H9 (cell line): Measurements from ENCODE around the gene ZBTB7A. TPM values are rescaled to one million over a fixed set of nuclear protein-coding genes. Genes with fewer than 3 reads are reported as not detected.

Experiments used
- DNase-seq: peaks from one replicate; pipeline ENCODE4 v3.0.0-alpha.2; 2017
- H2AFZ ChIP-seq: one replicate; pipeline ENCODE4 v1.6.1; 2013; ENCODE audit warnings: mild to moderate bottlenecking, low read length, control low read depth, moderate library complexity
- H2AK5ac ChIP-seq: 2 replicates; pipeline ENCODE4 v1.6.1; 2013; ENCODE audit warnings: low read length, control low read depth, mixed read lengths; ENCODE audit not compliant: insufficient read length
- H2BK120ac ChIP-seq: one replicate; pipeline ENCODE4 v1.6.1; 2013; ENCODE audit warnings: low read depth, mild to moderate bottlenecking, low read length, control low read depth, inconsistent platforms; ENCODE audit not compliant: poor library complexity, severe bottlenecking
- H2BK12ac ChIP-seq: 2 replicates; pipeline ENCODE4 v1.6.1; 2013; ENCODE audit warnings: low read length, control low read depth, mixed read lengths, low read depth; ENCODE audit not compliant: insufficient read length
- H2BK15ac ChIP-seq: 2 replicates; pipeline ENCODE4 v1.6.1; 2013; ENCODE audit warnings: low read depth, low read length, control low read depth
- H2BK20ac ChIP-seq: one replicate; pipeline ENCODE4 v1.6.1; 2013; ENCODE audit warnings: low read depth, mild to moderate bottlenecking, low read length, control low read depth, inconsistent platforms; ENCODE audit not compliant: poor library complexity, severe bottlenecking
- H2BK5ac ChIP-seq: 2 replicates; pipeline ENCODE4 v1.6.1; 2013; ENCODE audit warnings: low read length, control low read depth, mixed read lengths; ENCODE audit not compliant: insufficient read length
- H3K14ac ChIP-seq: 2 replicates; pipeline ENCODE4 v1.6.1; 2013; ENCODE audit warnings: low read length, control low read depth; ENCODE audit not compliant: insufficient read depth
- H3K18ac ChIP-seq: 2 replicates; pipeline ENCODE4 v1.6.1; 2013; ENCODE audit warnings: low read depth, mild to moderate bottlenecking, mixed read lengths, low read length, control low read depth; ENCODE audit not compliant: insufficient read length
- H3K23ac ChIP-seq: 2 replicates; pipeline ENCODE4 v1.6.1; 2013; ENCODE audit warnings: low read length, control low read depth, mixed read lengths, low read depth; ENCODE audit not compliant: insufficient read length
- H3K23me2 ChIP-seq: 2 replicates; pipeline ENCODE4 v1.6.1; 2013; ENCODE audit warnings: low read depth, mild to moderate bottlenecking, mixed read lengths, low read length, control low read depth; ENCODE audit not compliant: insufficient read length, poor library complexity, severe bottlenecking
- H3K27ac ChIP-seq: 2 replicates; pipeline ENCODE4 v1.5.1; 2013; ENCODE audit warnings: low read length, control low read depth, mixed read lengths, low read depth; ENCODE audit not compliant: insufficient read length
- H3K27me3 ChIP-seq: 2 replicates; pipeline ENCODE4 v1.6.1; 2013; ENCODE audit warnings: low read length, control low read depth, inconsistent platforms; ENCODE audit not compliant: insufficient read depth
- H3K4ac ChIP-seq: 2 replicates; pipeline ENCODE4 v1.6.1; 2013; ENCODE audit warnings: low read depth, mild to moderate bottlenecking, control low read depth, inconsistent platforms, low read length, moderate library complexity
- H3K4me1 ChIP-seq: 2 replicates; pipeline ENCODE4 v1.6.1; 2013; ENCODE audit warnings: low read length, control low read depth, inconsistent platforms; ENCODE audit not compliant: insufficient read depth
- H3K4me2 ChIP-seq: 2 replicates; pipeline ENCODE4 v1.6.1; 2013; ENCODE audit warnings: low read length, control low read depth, mixed read lengths; ENCODE audit not compliant: insufficient read length, insufficient read depth
- H3K56ac ChIP-seq: 2 replicates; pipeline ENCODE4 v1.6.1; 2013; ENCODE audit warnings: low read depth, mild to moderate bottlenecking, mixed read lengths, low read length, control low read depth; ENCODE audit not compliant: insufficient read length
- H3K79me1 ChIP-seq: 2 replicates; pipeline ENCODE4 v1.6.1; 2013; ENCODE audit warnings: low read depth, mild to moderate bottlenecking, moderate library complexity, low read length, control low read depth, inconsistent platforms; ENCODE audit not compliant: insufficient read depth, poor library complexity, severe bottlenecking
- H3K79me2 ChIP-seq: 2 replicates; pipeline ENCODE4 v1.6.1; 2013; ENCODE audit warnings: low read length, control low read depth, inconsistent platforms; ENCODE audit not compliant: insufficient read depth
- H3K9ac ChIP-seq: 2 replicates; pipeline ENCODE4 v1.6.1; 2013; ENCODE audit warnings: low read length, control low read depth, mixed read lengths; ENCODE audit not compliant: insufficient read length; ENCODE audit errors: extremely low read depth
- H3K9me3 ChIP-seq: one replicate; pipeline ENCODE4 v1.6.1; 2013; ENCODE audit warnings: low read depth, low read length, inconsistent platforms; ENCODE audit not compliant: control insufficient read depth
- H3T11ph ChIP-seq: one replicate; pipeline ENCODE4 v1.6.1; 2013; ENCODE audit warnings: mild to moderate bottlenecking, low read length, control low read depth, inconsistent platforms
- H4K20me1 ChIP-seq: one replicate; pipeline ENCODE4 v1.6.1; 2013; ENCODE audit not compliant: control insufficient read depth, insufficient read length, insufficient read depth
- H4K5ac ChIP-seq: 2 replicates; pipeline ENCODE4 v1.6.1; 2013; ENCODE audit warnings: low read depth, mild to moderate bottlenecking, mixed read lengths, low read length, control low read depth; ENCODE audit not compliant: insufficient read length
- H4K8ac ChIP-seq: replicated peaks from 2 replicates; pipeline ENCODE4 v1.6.1; 2013; ENCODE audit warnings: low read length, control low read depth, mixed read lengths, low read depth; ENCODE audit not compliant: insufficient read length
- H4K91ac ChIP-seq: 2 replicates; pipeline ENCODE4 v1.6.1; 2013; ENCODE audit warnings: low read depth, mild to moderate bottlenecking, moderate library complexity, mixed read lengths, low read length, control low read depth; ENCODE audit not compliant: insufficient read length
- H3K27ac Mint-ChIP-seq, 3 experiments: 2 replicates in 2 of 3; 3 replicates in 1 of 3; pipeline ENCODE4 v1.8.0; 2020 to 2021; ENCODE audit warnings: mixed read lengths in 3 of 3, mild to moderate bottlenecking in 1 of 3, moderate library complexity in 1 of 3
- H3K27me3 Mint-ChIP-seq: 2 replicates; pipeline ENCODE4 v1.8.0; 2021; ENCODE audit warnings: low read depth, mild to moderate bottlenecking, moderate library complexity, mixed read lengths
- H3K36me3 Mint-ChIP-seq, 3 experiments: 2 replicates in 2 of 3; 3 replicates in 1 of 3; pipeline ENCODE4 v1.8.0; 2020 to 2021; ENCODE audit warnings: low read depth in 3 of 3, mixed read lengths in 3 of 3; ENCODE audit not compliant: insufficient read depth in 1 of 3
- H3K4me1 Mint-ChIP-seq, 2 experiments: 2 replicates each; pipeline ENCODE4 v1.8.0; 2020; ENCODE audit warnings: mixed read lengths in 2 of 2
- H3K4me3 Mint-ChIP-seq, 2 experiments: 2 replicates in 1 of 2; 3 replicates in 1 of 2; pipeline ENCODE4 v1.8.0; 2020 to 2021; ENCODE audit warnings: mild to moderate bottlenecking in 2 of 2, mixed read lengths in 2 of 2, moderate library complexity in 1 of 2
- H3K9me3 Mint-ChIP-seq, 2 experiments: 2 replicates in 1 of 2; 3 replicates in 1 of 2; pipeline ENCODE4 v1.8.0; 2020; ENCODE audit warnings: mild to moderate bottlenecking in 2 of 2, mixed read lengths in 2 of 2, moderate library complexity in 1 of 2
- CTCF ChIP-seq: fragments of 200-600 bp; sonication (generic); conservative IDR thresholded peaks from 3 replicates; pipeline ENCODE4 v1.8.0; 2021; ENCODE audit warnings: antibody characterized with exemption, mild to moderate bottlenecking
- WGBS: extraction: QIAGEN DNeasy Blood & Tissue Kit; methylation state at CpG from one replicate; pipeline ENCODE4 v1.1.7; 2013; ENCODE audit warnings: missing lambda C conversion rate, low lambda C conversion rate, mixed read lengths; ENCODE audit not compliant: insufficient read length; ENCODE audit errors: extremely low coverage; 5-methylcytosine and 5-hydroxymethylcytosine counted together
- total RNA-seq: library from RNA; stranded (reverse); gene quantifications from 2 replicates; pipeline ENCODE4 v1.2.1, GENCODE V29; 2021

Gene ZBTB7A
- total RNA-seq, 1 experiment from 2014 or later = 24.9 TPM

DNA sequence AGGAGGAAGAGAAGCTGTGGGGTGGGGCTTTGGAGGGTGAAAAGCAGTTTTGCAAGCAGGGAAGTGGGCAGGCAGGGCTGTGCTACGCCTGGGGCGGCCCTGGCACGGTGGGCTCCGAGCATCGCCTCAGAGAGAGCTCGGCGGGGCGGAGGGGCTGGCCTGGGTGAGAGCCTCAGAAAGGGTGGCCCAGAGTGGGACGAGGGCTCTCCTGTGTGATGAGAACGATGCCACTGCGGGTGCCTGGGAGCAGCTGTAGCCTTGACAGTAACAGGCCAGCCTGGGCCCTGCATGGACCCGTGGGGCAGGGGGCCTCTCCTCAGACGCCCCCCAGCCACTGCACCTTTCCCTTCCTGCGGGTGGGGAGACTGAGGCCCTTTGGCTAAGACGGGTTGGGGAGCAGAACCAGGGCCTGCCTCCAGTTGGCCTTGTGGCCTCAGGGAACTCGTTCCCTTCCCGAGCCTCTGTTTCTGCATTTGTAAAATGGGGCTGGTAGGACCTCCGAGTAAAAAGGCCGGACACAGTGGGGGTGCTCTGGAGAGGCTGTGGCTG is 31.6 kb downstream of the ZBTB7A start:
- H2BK12ac ChIP-seq = no peak overlapping the region
- WGBS = no CpG with 5 or more reads among the region's 19 CpGs
- H3K23me2 ChIP-seq = no peaks in the 10 kb centered on the region
- H3K23ac ChIP-seq = no peak overlapping the region
- Mint-ChIP-seq H3K4me3 (no peak overlapping the region), H3K4me1 (no peaks in the 10 kb centered on the region), H3K36me3 (peaks cover 6 to 17% (median 15%) of the 10 kb centered on the region in 3 experiments; a peak in 6 of 7 replicates), H3K9me3 (no peaks in the 10 kb centered on the region), H3K27me3 (no peaks in the 10 kb centered on the region), H3K27ac (peak overlapping the region in 2 of 3 experiments; percentile 21 to 68; a peak in 3 of 7 replicates)
- H3K79me1 ChIP-seq = no peaks in the 10 kb centered on the region
- no peaks in the 10 kb centered on the region for H3K79me2 ChIP-seq
- H3K4ac ChIP-seq = no peak overlapping the region
- no peaks in the 10 kb centered on the region for H4K20me1 ChIP-seq
- no peaks in the 10 kb centered on the region for H3K27me3 ChIP-seq
- no peak overlapping the region for H4K91ac ChIP-seq
- TF ChIP-seq CTCF = no peak
- no peak overlapping the region for H4K8ac ChIP-seq
- no peak overlapping the region for H2BK120ac ChIP-seq
- H3K9ac ChIP-seq = no peak overlapping the region
- no peaks in the 10 kb centered on the region for H3K4me1 ChIP-seq
- H3K56ac ChIP-seq = no peak overlapping the region
- H3K18ac ChIP-seq = no peak overlapping the region
- H3K14ac ChIP-seq = no peak overlapping the region
- DNase-seq = no peak
- peaks cover 8% of the 10 kb centered on the region for H3K9me3 ChIP-seq
- H3T11ph ChIP-seq = no peak overlapping the region
- no peak overlapping the region for H2BK15ac ChIP-seq
- H4K5ac ChIP-seq = no peak overlapping the region
- no peak overlapping the region for H3K4me2 ChIP-seq
- no peak overlapping the region for H2BK5ac ChIP-seq
- H2BK20ac ChIP-seq = no peak overlapping the region
- H2AK5ac ChIP-seq = no peak overlapping the region
- H3K27ac ChIP-seq = no peak overlapping the region
- H2AFZ ChIP-seq = no peak overlapping the region
